Esophagus muscularis mucosa (tissue), 3 donors: ENCODE measurements around the gene ZBTB46.

Source experiments
- POLR2A ChIP-seq: fragments of 450-650 bp; IDR thresholded peaks from one replicate; pipeline ENCODE4 v1.6.1; 2017; ENCODE audit warnings: antibody characterized with exemption, moderate library complexity, mild to moderate bottlenecking, low read depth
- TF ChIP-seq, protein P1 (sequence below), 3 experiments: fragments of 200-600 bp in 2 of 3; fragments of 450-650 bp in 1 of 3; sonication (generic) in 2 of 3; IDR thresholded peaks; one replicate each; pipeline ENCODE4 v1.5.1; 2017 to 2019; ENCODE audit warnings: antibody characterized with exemption in 3 of 3, mild to moderate bottlenecking in 2 of 3, moderate library complexity in 1 of 3

GRCh38 chr20:63807654-63808053 is 23.4 kb downstream of the ZBTB46 start:
- TF ChIP-seq POLR2A: no peak
- TF ChIP-seq, protein P1, sequence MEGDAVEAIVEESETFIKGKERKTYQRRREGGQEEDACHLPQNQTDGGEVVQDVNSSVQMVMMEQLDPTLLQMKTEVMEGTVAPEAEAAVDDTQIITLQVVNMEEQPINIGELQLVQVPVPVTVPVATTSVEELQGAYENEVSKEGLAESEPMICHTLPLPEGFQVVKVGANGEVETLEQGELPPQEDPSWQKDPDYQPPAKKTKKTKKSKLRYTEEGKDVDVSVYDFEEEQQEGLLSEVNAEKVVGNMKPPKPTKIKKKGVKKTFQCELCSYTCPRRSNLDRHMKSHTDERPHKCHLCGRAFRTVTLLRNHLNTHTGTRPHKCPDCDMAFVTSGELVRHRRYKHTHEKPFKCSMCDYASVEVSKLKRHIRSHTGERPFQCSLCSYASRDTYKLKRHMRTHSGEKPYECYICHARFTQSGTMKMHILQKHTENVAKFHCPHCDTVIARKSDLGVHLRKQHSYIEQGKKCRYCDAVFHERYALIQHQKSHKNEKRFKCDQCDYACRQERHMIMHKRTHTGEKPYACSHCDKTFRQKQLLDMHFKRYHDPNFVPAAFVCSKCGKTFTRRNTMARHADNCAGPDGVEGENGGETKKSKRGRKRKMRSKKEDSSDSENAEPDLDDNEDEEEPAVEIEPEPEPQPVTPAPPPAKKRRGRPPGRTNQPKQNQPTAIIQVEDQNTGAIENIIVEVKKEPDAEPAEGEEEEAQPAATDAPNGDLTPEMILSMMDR (IDR thresholded peaks at IDR 0.05): no peak
